ENCODE data around the gene C4BPA.

GRCh38 chr1:207093944-207094343 is 10.1 kb upstream of the C4BPA start:
- TF ChIP-seq RCOR1 (conservative IDR thresholded peaks at IDR 0.05; ENCODE audit: low read depth, low read length): no peak
- TF ChIP-seq, protein P1, sequence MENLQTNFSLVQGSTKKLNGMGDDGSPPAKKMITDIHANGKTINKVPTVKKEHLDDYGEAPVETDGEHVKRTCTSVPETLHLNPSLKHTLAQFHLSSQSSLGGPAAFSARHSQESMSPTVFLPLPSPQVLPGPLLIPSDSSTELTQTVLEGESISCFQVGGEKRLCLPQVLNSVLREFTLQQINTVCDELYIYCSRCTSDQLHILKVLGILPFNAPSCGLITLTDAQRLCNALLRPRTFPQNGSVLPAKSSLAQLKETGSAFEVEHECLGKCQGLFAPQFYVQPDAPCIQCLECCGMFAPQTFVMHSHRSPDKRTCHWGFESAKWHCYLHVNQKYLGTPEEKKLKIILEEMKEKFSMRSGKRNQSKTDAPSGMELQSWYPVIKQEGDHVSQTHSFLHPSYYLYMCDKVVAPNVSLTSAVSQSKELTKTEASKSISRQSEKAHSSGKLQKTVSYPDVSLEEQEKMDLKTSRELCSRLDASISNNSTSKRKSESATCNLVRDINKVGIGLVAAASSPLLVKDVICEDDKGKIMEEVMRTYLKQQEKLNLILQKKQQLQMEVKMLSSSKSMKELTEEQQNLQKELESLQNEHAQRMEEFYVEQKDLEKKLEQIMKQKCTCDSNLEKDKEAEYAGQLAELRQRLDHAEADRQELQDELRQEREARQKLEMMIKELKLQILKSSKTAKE (IDR thresholded peaks at IDR 0.05; ENCODE audit: low read depth, poor library complexity, severe bottlenecking): no peak
- TF ChIP-seq, protein P2, sequence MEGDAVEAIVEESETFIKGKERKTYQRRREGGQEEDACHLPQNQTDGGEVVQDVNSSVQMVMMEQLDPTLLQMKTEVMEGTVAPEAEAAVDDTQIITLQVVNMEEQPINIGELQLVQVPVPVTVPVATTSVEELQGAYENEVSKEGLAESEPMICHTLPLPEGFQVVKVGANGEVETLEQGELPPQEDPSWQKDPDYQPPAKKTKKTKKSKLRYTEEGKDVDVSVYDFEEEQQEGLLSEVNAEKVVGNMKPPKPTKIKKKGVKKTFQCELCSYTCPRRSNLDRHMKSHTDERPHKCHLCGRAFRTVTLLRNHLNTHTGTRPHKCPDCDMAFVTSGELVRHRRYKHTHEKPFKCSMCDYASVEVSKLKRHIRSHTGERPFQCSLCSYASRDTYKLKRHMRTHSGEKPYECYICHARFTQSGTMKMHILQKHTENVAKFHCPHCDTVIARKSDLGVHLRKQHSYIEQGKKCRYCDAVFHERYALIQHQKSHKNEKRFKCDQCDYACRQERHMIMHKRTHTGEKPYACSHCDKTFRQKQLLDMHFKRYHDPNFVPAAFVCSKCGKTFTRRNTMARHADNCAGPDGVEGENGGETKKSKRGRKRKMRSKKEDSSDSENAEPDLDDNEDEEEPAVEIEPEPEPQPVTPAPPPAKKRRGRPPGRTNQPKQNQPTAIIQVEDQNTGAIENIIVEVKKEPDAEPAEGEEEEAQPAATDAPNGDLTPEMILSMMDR (IDR thresholded peaks at IDR 0.05 in 2 of 3, conservative IDR thresholded peaks at IDR 0.05 in 1 of 3; ENCODE audit: control insufficient read depth in 2 of 3, extremely low read depth in 1 of 3, insufficient read depth in 1 of 3, low read depth in 3 of 3, low read length in 3 of 3): no peak
- TF ChIP-seq POLR2AphosphoS5 (IDR thresholded peaks at IDR 0.05; ENCODE audit: low read length): no peak
- TF ChIP-seq ZSCAN29 (IDR thresholded peaks at IDR 0.05): no peak
- no peak for TF ChIP-seq TBL1XR1 (IDR thresholded peaks at IDR 0.05; ENCODE audit: low read depth, low read length)
- no peak for TF ChIP-seq ETV6 (conservative IDR thresholded peaks at IDR 0.05 in 1 of 2, IDR thresholded peaks at IDR 0.05 in 1 of 2; ENCODE audit: borderline replicate concordance in 1 of 2, low read depth in 1 of 2)
- TF ChIP-seq SP1 (IDR thresholded peaks at IDR 0.05; ENCODE audit: low read depth, low read length): no peak
- no peak for TF ChIP-seq ZZZ3 (IDR thresholded peaks at IDR 0.05; ENCODE audit: control insufficient read depth, insufficient read length, low read depth)
- TF ChIP-seq, protein P3, sequence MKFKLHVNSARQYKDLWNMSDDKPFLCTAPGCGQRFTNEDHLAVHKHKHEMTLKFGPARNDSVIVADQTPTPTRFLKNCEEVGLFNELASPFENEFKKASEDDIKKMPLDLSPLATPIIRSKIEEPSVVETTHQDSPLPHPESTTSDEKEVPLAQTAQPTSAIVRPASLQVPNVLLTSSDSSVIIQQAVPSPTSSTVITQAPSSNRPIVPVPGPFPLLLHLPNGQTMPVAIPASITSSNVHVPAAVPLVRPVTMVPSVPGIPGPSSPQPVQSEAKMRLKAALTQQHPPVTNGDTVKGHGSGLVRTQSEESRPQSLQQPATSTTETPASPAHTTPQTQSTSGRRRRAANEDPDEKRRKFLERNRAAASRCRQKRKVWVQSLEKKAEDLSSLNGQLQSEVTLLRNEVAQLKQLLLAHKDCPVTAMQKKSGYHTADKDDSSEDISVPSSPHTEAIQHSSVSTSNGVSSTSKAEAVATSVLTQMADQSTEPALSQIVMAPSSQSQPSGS (IDR thresholded peaks at IDR 0.05; ENCODE audit: low read length): no peak
- TF ChIP-seq ASH2L (IDR thresholded peaks at IDR 0.05; ENCODE audit: borderline replicate concordance, low read depth): no peak
- no peak for TF ChIP-seq BCLAF1 (IDR thresholded peaks at IDR 0.05)
- TF ChIP-seq ZBTB33 (IDR thresholded peaks at IDR 0.05): no peak
